SK-N-MC (cell line): ENCODE results near the gene TBC1D13.

Source experiments
- DNase-seq: peaks from one replicate; pipeline ENCODE4 v3.0.0-alpha.2; 2011; ENCODE audit warnings: low read depth, low spot score
- H3K27ac ChIP-seq: fragments of 200-600 bp; sonication (generic); 2 replicates; pipeline ENCODE4 v1.5.1; 2016; ENCODE audit warnings: mixed run types
- H3K36me3 ChIP-seq: fragments of 200-600 bp; sonication (generic); 2 replicates; pipeline ENCODE4 v1.6.1; 2017; ENCODE audit warnings: antibody characterized with exemption, low read length, mixed read lengths; ENCODE audit not compliant: insufficient read depth
- H3K4me3 ChIP-seq: fragments of 200-600 bp; sonication (generic); 2 replicates; pipeline ENCODE4 v1.5.1; 2016
- H3K9ac ChIP-seq: fragments of 200-600 bp; sonication (generic); 2 replicates; pipeline ENCODE4 v1.8.0; 2017; ENCODE audit warnings: mixed run types, mixed read lengths; ENCODE audit not compliant: insufficient read length
- H3K9me3 ChIP-seq: fragments of 200-600 bp; sonication (generic); 2 replicates; pipeline ENCODE4 v1.6.1; 2017; ENCODE audit warnings: low read depth, mild to moderate bottlenecking, antibody characterized with exemption, low read length, moderate library complexity, mixed read lengths
- EZH2 ChIP-seq: fragments of 200-600 bp; sonication (generic); IDR thresholded peaks from one replicate; pipeline ENCODE4 v1.6.1; 2017; ENCODE audit warnings: antibody characterized with exemption
- FOXP2 ChIP-seq: optimal IDR thresholded peaks from 2 replicates; pipeline ENCODE3; 2011; ENCODE audit warnings: mild to moderate bottlenecking, moderate library complexity; ENCODE audit not compliant: insufficient read depth; ENCODE audit errors: extremely low read length, control extremely low read depth
- POLR2AphosphoS5 ChIP-seq: IDR thresholded peaks from 2 replicates; pipeline ENCODE4 v1.6.1; 2012; ENCODE audit warnings: mild to moderate bottlenecking, low read depth, low read length, borderline replicate concordance

The TBC1D13 gene

DNA sequence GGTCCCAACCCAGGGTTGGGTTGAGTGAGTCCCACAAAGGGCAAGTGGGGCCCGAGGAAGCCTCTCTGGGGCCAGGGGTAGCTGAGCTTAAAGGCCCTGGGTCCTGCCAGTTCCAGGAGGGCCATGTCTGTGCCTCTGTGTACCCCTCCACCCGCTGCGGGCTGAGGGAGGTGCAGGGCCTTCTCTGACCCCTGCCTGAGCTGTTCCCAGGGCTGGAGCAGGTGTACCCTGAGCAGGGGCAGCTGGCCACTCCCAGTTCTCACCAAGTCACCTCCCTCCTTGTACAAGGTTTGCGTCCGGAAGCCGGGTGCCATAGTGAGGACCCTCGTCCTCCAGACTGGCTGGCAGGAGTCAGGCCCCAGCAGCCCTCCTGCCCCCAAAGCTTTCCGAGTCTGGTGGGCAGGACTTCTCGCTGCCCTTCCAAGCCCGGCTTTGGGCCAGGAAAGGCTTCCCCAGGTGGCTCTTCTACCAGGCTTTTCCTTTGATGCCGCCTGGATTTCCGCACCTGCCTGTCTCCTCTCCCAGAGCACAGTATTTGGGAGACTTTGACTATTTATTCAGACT is 22.1 kb downstream of the TBC1D13 start:
- Histone ChIP-seq H3K9me3 (no peaks in the 10 kb centered on the region), H3K4me3 (no peak overlapping the region), H3K27ac (no peak overlapping the region), H3K9ac (no peak overlapping the region), H3K36me3 (peaks cover 13% of the 10 kb centered on the region; the same call in 1 of the 2 replicates)
- DNase-seq: no peak
- no peak for TF ChIP-seq EZH2

DNA sequence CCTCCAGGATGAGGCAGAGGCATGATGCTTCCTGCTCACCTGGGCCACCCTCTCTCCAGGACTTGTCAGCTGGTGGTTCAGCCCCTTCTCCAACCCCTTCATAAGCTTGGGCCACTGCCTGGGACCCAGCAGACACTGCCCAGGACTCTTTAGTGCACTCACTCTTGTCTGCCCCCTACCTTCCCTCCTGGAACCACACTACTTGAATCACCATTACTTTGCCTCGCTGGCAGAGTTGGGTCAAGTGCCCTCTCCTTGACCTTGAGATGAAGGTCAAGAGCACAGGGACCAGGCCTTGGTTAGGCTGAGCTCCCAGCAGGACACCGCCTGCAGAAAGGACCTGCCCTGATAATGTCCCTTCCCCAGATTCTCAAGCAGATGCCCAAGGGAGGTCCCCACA is 22.8 kb downstream of the TBC1D13 start:
- no peak overlapping the region for H3K9ac ChIP-seq
- no peak overlapping the region for H3K4me3 ChIP-seq
- TF ChIP-seq FOXP2 (no peak), POLR2AphosphoS5 (no peak), EZH2 (no peak)
- no peak overlapping the region for H3K27ac ChIP-seq
- H3K9me3 ChIP-seq: no peaks in the 10 kb centered on the region
- no peak for DNase-seq
- peaks cover 12% of the 10 kb centered on the region; the same call in 1 of the 2 replicates for H3K36me3 ChIP-seq

DNA sequence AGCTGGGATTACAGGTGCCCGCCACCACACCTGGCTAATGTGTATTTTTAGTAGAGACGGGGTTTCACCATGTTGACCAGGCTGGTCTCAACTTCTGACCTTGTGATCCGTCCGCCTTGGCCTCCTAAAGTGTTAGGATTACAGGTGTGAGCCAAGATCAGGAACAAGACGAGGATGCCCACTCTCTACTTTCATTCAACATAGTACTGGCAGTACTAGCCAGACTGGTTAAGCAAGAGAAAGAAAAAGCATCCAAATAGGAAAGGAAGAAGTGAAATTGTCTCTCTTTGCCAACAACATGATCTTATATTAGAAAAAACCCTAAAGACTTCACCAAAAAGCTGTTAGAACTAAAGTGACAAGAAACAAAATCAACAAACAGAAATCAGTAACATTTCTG is 23.8 kb downstream of the TBC1D13 start:
- DNase-seq: no peak
- H3K9me3 ChIP-seq: no peaks in the 10 kb centered on the region
- TF ChIP-seq FOXP2 (no peak), POLR2AphosphoS5 (no peak), EZH2 (no peak)
- no peak overlapping the region for H3K27ac ChIP-seq
- no peak overlapping the region for H3K9ac ChIP-seq
- H3K36me3 ChIP-seq: peaks cover 6% of the 10 kb centered on the region; the same call in 1 of the 2 replicates
- no peak overlapping the region for H3K4me3 ChIP-seq

DNA sequence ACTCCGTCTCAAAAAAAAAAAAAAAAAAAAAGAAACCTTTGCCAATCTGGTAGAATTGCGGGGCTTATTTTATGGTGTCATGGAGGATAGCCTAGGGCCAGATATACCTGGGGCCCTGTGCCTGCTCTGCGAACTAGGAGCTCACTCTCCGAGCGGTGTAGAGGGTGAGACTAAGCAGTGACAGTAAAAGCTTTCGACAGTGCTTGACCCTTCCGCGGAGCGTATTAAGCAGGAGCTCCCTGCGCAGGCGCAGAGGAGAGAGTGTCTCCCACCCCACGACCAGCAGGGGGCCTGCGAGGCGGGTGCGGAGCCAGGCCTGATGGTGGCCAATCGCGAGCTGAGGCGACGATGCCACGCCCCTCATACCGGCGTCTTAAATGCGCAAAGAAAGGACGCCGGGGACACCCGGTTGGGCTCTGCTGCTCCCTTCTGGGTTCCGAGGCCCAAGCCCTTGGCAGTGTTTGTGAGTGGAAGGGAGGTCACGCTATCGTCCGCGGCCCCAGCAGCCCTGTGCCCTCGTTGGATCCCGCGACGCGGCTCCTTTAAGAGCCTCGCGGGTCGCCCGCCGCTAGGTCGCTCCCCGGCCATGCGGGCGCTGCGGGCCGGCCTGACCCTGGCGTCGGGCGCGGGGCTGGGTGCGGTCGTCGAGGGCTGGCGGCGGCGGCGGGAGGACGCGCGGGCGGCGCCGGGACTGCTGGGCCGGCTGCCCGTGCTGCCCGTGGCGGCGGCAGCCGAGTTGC is 31.2 kb downstream of the TBC1D13 start, which contains the start of gene ENDOG:
Gene ENDOG (plus strand): TSS at position 402 of the 740 bp plus-strand sequence. CDS start 185 bp downstream, at position 587.
- TF ChIP-seq FOXP2 (no peak), POLR2AphosphoS5 (peak; percentile 99), EZH2 (no peak)
- H3K36me3 ChIP-seq: peaks cover 12% of the 10 kb centered on the region; the same call in 1 of the 2 replicates
- no peak within 1 kb of the TSS for H3K27ac ChIP-seq
- DNase-seq: peak; percentile 70
- no peaks in the 10 kb centered on the region for H3K9me3 ChIP-seq
- H3K4me3 ChIP-seq: peak within 1 kb of the TSS; percentile 76
- H3K9ac ChIP-seq: peak within 1 kb of the TSS; percentile 46

DNA sequence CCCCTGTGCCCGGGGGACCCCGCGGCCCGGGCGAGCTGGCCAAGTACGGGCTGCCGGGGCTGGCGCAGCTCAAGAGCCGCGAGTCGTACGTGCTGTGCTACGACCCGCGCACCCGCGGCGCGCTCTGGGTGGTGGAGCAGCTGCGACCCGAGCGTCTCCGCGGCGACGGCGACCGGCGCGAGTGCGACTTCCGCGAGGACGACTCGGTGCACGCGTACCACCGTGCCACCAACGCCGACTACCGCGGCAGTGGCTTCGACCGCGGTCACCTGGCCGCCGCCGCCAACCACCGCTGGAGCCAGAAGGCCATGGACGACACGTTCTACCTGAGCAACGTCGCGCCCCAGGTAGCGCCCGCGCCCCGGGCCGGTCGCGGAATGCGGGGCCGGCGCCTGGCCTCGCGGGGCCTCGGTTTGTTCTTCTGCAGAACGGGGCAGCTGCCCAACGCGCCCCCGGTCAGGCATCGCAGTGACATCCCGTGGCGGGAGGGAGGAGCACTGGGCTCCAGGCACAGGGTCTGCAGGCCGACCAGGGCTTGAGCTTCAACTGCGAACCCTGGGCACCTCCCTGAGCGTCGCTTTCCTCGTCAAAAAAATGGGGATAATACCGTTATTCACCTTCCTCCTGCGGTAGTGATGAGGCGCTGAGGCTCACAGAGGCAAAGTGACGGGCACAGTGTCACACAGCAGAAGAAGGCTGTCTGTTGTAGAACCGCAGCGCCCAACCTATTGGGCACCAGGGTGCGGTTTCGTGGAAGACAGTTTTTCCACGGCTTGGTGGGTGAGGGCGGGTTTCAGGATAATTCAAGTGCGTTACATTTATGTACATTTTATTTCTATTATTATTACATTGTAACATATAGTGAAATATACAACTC is 32.0 kb downstream of the TBC1D13 start:
- DNase-seq: no peak
- H3K36me3 ChIP-seq: peaks cover 12% of the 10 kb centered on the region; the same call in 1 of the 2 replicates
- no peaks in the 10 kb centered on the region for H3K9me3 ChIP-seq
- peak overlapping the region; percentile 76 for H3K4me3 ChIP-seq
- H3K9ac ChIP-seq: peak overlapping the region; percentile 46
- H3K27ac ChIP-seq: no peak overlapping the region
- TF ChIP-seq POLR2AphosphoS5: no peak
- TF ChIP-seq FOXP2: no peak
- no peak for TF ChIP-seq EZH2

DNA sequence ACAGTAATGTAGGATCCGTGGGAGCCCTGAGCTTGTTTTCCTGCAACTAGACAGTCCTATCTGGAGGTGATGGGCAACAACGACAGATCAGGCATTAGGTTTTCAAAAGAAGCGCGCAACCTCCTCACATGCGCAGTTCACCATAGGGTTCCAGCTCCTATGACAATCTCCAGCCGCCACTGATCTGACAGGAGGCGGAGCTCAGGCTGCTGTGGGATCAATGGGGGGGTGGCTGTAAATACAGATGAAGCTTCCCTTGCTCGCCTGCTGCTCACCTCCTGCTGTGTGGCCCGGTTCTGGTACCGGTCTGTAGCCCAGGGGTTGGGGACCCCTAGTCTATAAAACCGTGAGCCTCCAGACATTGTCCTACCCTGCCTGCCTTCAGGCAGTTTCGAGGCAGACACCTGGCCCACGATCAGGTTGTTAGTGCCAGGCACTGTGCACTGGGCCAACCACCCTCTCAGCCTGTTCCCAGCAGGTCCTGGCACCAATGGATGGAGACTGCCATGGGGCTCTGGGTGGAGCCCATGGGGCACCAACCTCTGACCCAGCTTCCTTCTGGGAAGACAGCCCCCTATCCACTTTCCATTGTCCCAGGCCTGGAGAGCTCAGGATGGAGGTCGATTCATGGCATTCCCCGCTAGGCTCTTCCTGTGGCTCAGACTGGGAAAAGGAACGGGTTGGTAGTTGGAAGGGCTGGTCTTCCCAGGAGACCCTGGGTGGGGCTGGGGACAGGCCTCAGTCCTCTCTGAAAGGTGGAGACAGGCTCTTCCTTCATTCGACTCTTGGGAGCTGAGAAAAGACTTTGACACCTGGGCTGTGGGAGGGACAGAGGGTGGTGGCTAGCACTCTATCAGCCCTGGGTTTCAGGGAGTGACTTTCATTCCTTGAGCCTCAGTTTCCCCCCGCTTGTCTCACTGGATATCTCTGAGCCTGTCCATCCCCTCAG is 32.9 kb downstream of the TBC1D13 start:
- Histone ChIP-seq H3K9ac (no peak overlapping the region), H3K4me3 (peak overlapping the region; percentile 76), H3K9me3 (no peaks in the 10 kb centered on the region), H3K36me3 (peaks cover 18% of the 10 kb centered on the region; the same call in 1 of the 2 replicates), H3K27ac (no peak overlapping the region)
- DNase-seq: peak; percentile 44
- no peak; the same call in 1 of the 2 replicates for TF ChIP-seq POLR2AphosphoS5
- no peak for TF ChIP-seq FOXP2
- TF ChIP-seq EZH2: no peak

DNA sequence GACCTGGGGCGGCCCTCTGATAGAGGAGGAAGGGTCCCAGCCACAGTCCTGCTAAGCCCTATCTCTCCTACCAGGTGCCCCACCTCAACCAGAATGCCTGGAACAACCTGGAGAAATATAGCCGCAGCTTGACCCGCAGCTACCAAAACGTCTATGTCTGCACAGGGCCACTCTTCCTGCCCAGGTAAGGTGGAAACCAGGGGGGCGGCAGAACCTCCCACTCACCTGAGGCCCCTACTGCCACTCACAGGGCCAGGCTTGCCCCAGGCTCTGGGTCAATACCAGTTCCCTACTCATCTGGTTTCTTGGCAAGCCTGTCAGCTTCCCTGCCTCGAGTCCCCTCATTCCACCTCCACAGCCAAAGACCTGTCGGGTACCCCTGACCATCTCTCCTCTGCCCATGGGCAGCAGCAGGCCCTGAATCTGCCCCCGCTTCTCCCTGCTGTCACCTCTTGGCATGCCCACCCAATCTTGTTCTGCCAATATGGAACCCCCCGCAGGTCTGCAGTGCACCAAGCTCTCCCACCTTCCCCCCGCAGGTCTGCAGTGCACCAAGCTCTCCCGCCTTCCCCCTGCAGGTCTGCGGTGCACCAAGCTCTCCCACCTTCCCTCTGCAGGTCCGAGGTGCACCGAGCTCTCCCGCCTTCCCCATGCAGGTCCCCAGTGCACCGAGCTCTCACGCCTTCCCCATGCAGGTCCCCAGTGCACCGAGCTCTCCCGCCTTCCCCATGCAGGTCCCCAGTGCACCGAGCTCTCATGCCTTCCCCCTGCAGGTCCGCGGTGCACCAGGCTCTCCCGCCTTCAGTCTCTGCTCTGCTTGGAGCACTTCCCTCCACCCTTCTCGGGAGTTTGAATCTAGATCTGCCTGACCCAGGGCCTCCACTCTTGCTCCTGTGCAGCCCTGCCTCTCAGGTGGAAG is 33.9 kb downstream of the TBC1D13 start:
- no peak overlapping the region for H3K27ac ChIP-seq
- no peak overlapping the region for H3K9ac ChIP-seq
- no peak overlapping the region for H3K4me3 ChIP-seq
- peaks cover 25% of the 10 kb centered on the region; the same call in 1 of the 2 replicates for H3K36me3 ChIP-seq
- no peaks in the 10 kb centered on the region for H3K9me3 ChIP-seq
- DNase-seq: no peak
- TF ChIP-seq POLR2AphosphoS5 (no peak), FOXP2 (no peak), EZH2 (no peak)
